H1 (cell line): ENCODE measurements around the gene SCYL2. TPM values are rescaled to one million over a fixed set of nuclear protein-coding genes. Genes with fewer than 3 reads are reported as not detected.
A peak's percentile ranks its signal among the peaks of the same experiment; 100 is the strongest.

Source experiments
- CTCF ChIA-PET: fragments of 300-600 bp; sonication (Branson Sonifier 250); formaldehyde crosslinking; loops from one replicate; lab custom pipeline; 2021; ENCODE audit not compliant: partially characterized antibody; lab: Charles Lee
- POLR2A ChIA-PET: fragments of 300-600 bp; sonication (Branson Sonifier 250); formaldehyde crosslinking; loops from one replicate; lab custom pipeline; 2021; ENCODE audit warnings: inconsistent platforms; ENCODE audit not compliant: partially characterized antibody; lab: Charles Lee
- DNase-seq, 2 experiments: peaks; one replicate each; pipeline versions ENCODE4 v3.0.0 to v3.0.0-alpha.2; 2010 to 2022; ENCODE audit warnings: low spot score in 2 of 2, low read depth in 1 of 2, mixed read lengths in 1 of 2
- FAIRE-seq: peaks from 2 replicates; lab custom pipeline; 2011; peaks lifted over from hg19 to GRCh38; lab: Jason Lieb, UNC
- H2AFZ ChIP-seq: 2 replicates; pipeline ENCODE4 v1.8.1; 2012; ENCODE audit warnings: low read length, inconsistent platforms
- H2AK5ac ChIP-seq: 2 replicates; pipeline ENCODE4 v1.6.1; 2013; ENCODE audit warnings: low read depth, low read length
- H2BK120ac ChIP-seq: replicated peaks from 2 replicates; pipeline ENCODE3; 2013; ENCODE audit warnings: low read depth, low read length, inconsistent platforms
- H2BK12ac ChIP-seq: 2 replicates; pipeline ENCODE4 v1.6.1; 2013; ENCODE audit warnings: low read depth, low read length
- H2BK15ac ChIP-seq: 2 replicates; pipeline ENCODE4 v1.6.1; 2013; ENCODE audit warnings: low read length
- H2BK20ac ChIP-seq: 2 replicates; pipeline ENCODE4 v1.6.1; 2013; ENCODE audit warnings: low read length
- H2BK5ac ChIP-seq: 2 replicates; pipeline ENCODE4 v1.6.1; 2013; ENCODE audit warnings: low read depth, low read length
- H3K14ac ChIP-seq: 2 replicates; pipeline ENCODE4 v1.6.1; 2013; ENCODE audit warnings: inconsistent platforms; ENCODE audit not compliant: insufficient read length
- H3K18ac ChIP-seq: 2 replicates; pipeline ENCODE4 v1.6.1; 2013; ENCODE audit warnings: low read length; ENCODE audit errors: extremely low read depth
- H3K23ac ChIP-seq: 2 replicates; pipeline ENCODE4 v1.6.1; 2013; ENCODE audit warnings: inconsistent platforms; ENCODE audit not compliant: insufficient read length
- H3K23me2 ChIP-seq: 2 replicates; pipeline ENCODE4 v1.6.1; 2013; ENCODE audit warnings: low read depth, low read length
- H3K27ac ChIP-seq: 2 replicates; pipeline ENCODE4 v1.6.1; 2011; ENCODE audit warnings: low read depth, low read length, inconsistent platforms
- H3K27me3 ChIP-seq, 4 experiments: replicated peaks in 1 of 4; 1 replicate in 1 of 4; 2 replicates in 3 of 4; pipeline versions ENCODE4 v1.6.1 to v1.8.1; 2011 to 2013; ENCODE audit warnings: low read length in 3 of 4, mild to moderate bottlenecking in 3 of 4, inconsistent platforms in 2 of 4, mixed read lengths in 2 of 4, moderate library complexity in 1 of 4; ENCODE audit not compliant: control insufficient read depth in 3 of 4, insufficient read depth in 3 of 4; ENCODE audit errors: extremely low read depth in 1 of 4
- H3K36me3 ChIP-seq, 4 experiments: 2 replicates each; pipeline versions ENCODE4 v1.6.1 to v1.8.1; 2011 to 2013; ENCODE audit warnings: mild to moderate bottlenecking in 4 of 4, low read length in 3 of 4, moderate library complexity in 2 of 4, control low read depth in 1 of 4, inconsistent platforms in 1 of 4; ENCODE audit not compliant: insufficient read depth in 4 of 4, control insufficient read depth in 2 of 4
- H3K4ac ChIP-seq: replicated peaks from 2 replicates; pipeline ENCODE3; 2013; ENCODE audit warnings: low read length, low read depth, mixed read lengths, inconsistent platforms; ENCODE audit not compliant: insufficient read length
- H3K4me1 ChIP-seq, 4 experiments: replicated peaks in 1 of 4; 1 replicate in 1 of 4; 2 replicates in 3 of 4; pipeline versions ENCODE4 v1.6.1 to v1.8.1; 2011 to 2013; ENCODE audit warnings: low read length in 3 of 4, inconsistent platforms in 2 of 4, mixed read lengths in 1 of 4; ENCODE audit not compliant: insufficient read depth in 4 of 4, control insufficient read depth in 3 of 4
- H3K4me2 ChIP-seq, 2 experiments: 2 replicates each; pipeline versions ENCODE4 v1.6.1 to v1.8.1; 2011 to 2013; ENCODE audit warnings: low read depth in 2 of 2, low read length in 2 of 2, control low read depth in 1 of 2, inconsistent platforms in 1 of 2, mild to moderate bottlenecking in 1 of 2; ENCODE audit not compliant: insufficient read depth in 1 of 2
- H3K4me3 ChIP-seq, 4 experiments: fragments of 200-600, 300-600 bp in 1 of 4; sonication (generic), shearing (Covaris generic), sonication (Bioruptor Twin) in 1 of 4; 2 replicates each; pipeline versions ENCODE4 v1.5.1 to v1.8.1; 2011 to 2016; ENCODE audit warnings: low read length in 4 of 4, low read depth in 3 of 4, control low read depth in 2 of 4, inconsistent platforms in 2 of 4, mild to moderate bottlenecking in 2 of 4, mixed read lengths in 1 of 4, moderate library complexity in 1 of 4; ENCODE audit not compliant: insufficient read depth in 2 of 4; ENCODE audit errors: extremely low read depth in 1 of 4
- H3K56ac ChIP-seq: replicated peaks from 2 replicates; pipeline ENCODE3; 2013; ENCODE audit warnings: low read depth, mild to moderate bottlenecking, mixed read lengths, low read length, inconsistent platforms; ENCODE audit not compliant: insufficient read length
- H3K79me1 ChIP-seq: 2 replicates; pipeline ENCODE4 v1.6.1; 2013; ENCODE audit warnings: low read depth, low read length, control low read depth
- H3K79me2 ChIP-seq, 2 experiments: 2 replicates each; pipeline versions ENCODE4 v1.6.1 to v1.8.1; 2012 to 2013; ENCODE audit warnings: low read length in 2 of 2, mild to moderate bottlenecking in 2 of 2, inconsistent platforms in 1 of 2; ENCODE audit not compliant: insufficient read depth in 2 of 2, control insufficient read depth in 1 of 2
- H3K9ac ChIP-seq, 4 experiments: replicated peaks in 1 of 4; 1 replicate in 1 of 4; 2 replicates in 3 of 4; pipeline versions ENCODE4 v1.6.1 to v1.8.1; 2011 to 2013; ENCODE audit warnings: low read depth in 3 of 4, low read length in 3 of 4, control low read depth in 2 of 4, mild to moderate bottlenecking in 2 of 4, moderate library complexity in 2 of 4, inconsistent platforms in 1 of 4; ENCODE audit errors: extremely low read depth in 1 of 4
- H3K9me3 ChIP-seq, 2 experiments: 2 replicates each; pipeline versions ENCODE4 v1.6.1 to v1.8.1; 2012 to 2013; ENCODE audit warnings: mild to moderate bottlenecking in 2 of 2, moderate library complexity in 2 of 2, control low read depth in 1 of 2, inconsistent platforms in 1 of 2, low read depth in 1 of 2, low read length in 1 of 2, mixed read lengths in 1 of 2; ENCODE audit not compliant: insufficient read depth in 2 of 2
- H4K20me1 ChIP-seq, 2 experiments: replicated peaks in 1 of 2; 2 replicates each; pipeline versions ENCODE3 to v1.8.1; 2011 to 2013; ENCODE audit warnings: inconsistent platforms in 2 of 2, low read length in 2 of 2, mild to moderate bottlenecking in 1 of 2; ENCODE audit not compliant: insufficient read depth in 2 of 2, control insufficient read depth in 1 of 2
- H4K5ac ChIP-seq: 2 replicates; pipeline ENCODE4 v1.6.1; 2013; ENCODE audit warnings: low read length, low read depth, mixed read lengths, inconsistent platforms; ENCODE audit not compliant: insufficient read length
- H4K8ac ChIP-seq: 2 replicates; pipeline ENCODE4 v1.8.0; 2013; ENCODE audit warnings: mild to moderate bottlenecking, moderate library complexity, low read length, inconsistent platforms; ENCODE audit not compliant: insufficient read depth; ENCODE audit errors: extremely low read depth
- H4K91ac ChIP-seq: replicated peaks from 2 replicates; pipeline ENCODE3; 2013; ENCODE audit warnings: low read length, mixed read lengths, inconsistent platforms; ENCODE audit not compliant: insufficient read length
- SP1 ChIP-seq: IDR thresholded peaks from 2 replicates; pipeline ENCODE4 v1.6.1; 2011; ENCODE audit warnings: low read depth, low read length
- YY1 ChIP-seq: IDR thresholded peaks from 2 replicates; pipeline ENCODE4 v1.6.1; 2011; ENCODE audit warnings: low read depth, mild to moderate bottlenecking, low read length
- WGBS, 2 experiments: shearing (Covaris generic) in 1 of 2; methylation state at CpG; one replicate each; pipeline versions ENCODE4 v1.1.6 to v1.1.7; 2013 to 2015; ENCODE audit warnings: low lambda C conversion rate in 2 of 2, mixed read lengths in 2 of 2, inconsistent platforms in 1 of 2, low coverage in 1 of 2, missing lambda C conversion rate in 1 of 2; ENCODE audit not compliant: insufficient replicate concordance in 2 of 2, insufficient coverage in 1 of 2, insufficient read length in 1 of 2; ENCODE audit errors: extremely low coverage in 1 of 2, missing lambda C conversion rate in 1 of 2; 5-methylcytosine and 5-hydroxymethylcytosine counted together
- polyA plus RNA-seq, 7 experiments: library from polyadenylated mRNA; depleted of rRNA in 3 of 7; stranded (reverse) in 5 of 7; unstranded in 2 of 7; fragments of >200 nt in 5 of 7; fragments of 200-250 nt in 2 of 7; gene quantifications; 1 replicate in 5 of 7; 2 replicates in 1 of 7; 4 replicates in 1 of 7; pipeline versions ENCODE4 v1.2.1 to v1.2.3, GENCODE V29; 2011 to 2013; ENCODE audit warnings: missing spikeins in 2 of 7, mixed read lengths in 2 of 7
- total RNA-seq: library from RNA; stranded (reverse); fragmentation: NEBNext Ultra II Directional; extraction: Animal tissue kit (Norgen Biotek cat#: 25700); gene quantifications from 2 replicates; pipeline ENCODE4 v1.2.1, GENCODE V29; 2021

Gene SCYL2
- total and polyA plus RNA-seq, 2 of the 8 experiments (the other 6 are each of a cell fraction or from before 2014, with no cell fraction given), result 8.9 to 48.7 TPM

- Histone ChIP-seq H3K9ac (peak overlapping the region; percentile 36 to 75 (median 52); a peak in 6 of 7 replicates), H3K4ac (no peak overlapping the region), H3K9me3 (no peaks in the 10 kb centered on the region), H3K79me2 (peaks cover 0 to 39% of the 10 kb centered on the region in 2 experiments; a peak in 3 of 4 replicates), H4K8ac (no peak overlapping the region), H3K4me3 (peak overlapping the region; percentile 77 to 94 (median 84)), H3K4me1 (peaks cover 0 to 9% (median 3%) of the 10 kb centered on the region in 4 experiments; a peak in 3 of 7 replicates), H3K27me3 (no peaks in the 10 kb centered on the region), H2BK15ac (no peak overlapping the region), H3K27ac (peak overlapping the region; percentile 74; the same call in 1 of the 2 replicates), H4K20me1 (peaks cover 0 to 5% of the 10 kb centered on the region in 2 experiments), H2BK120ac (no peak overlapping the region), H3K56ac (no peak overlapping the region), H2BK12ac (no peak overlapping the region; the same call in 1 of the 2 replicates), H4K91ac (no peak overlapping the region), H3K4me2 (peak overlapping the region; percentile 73 to 79), H3K36me3 (no peaks in the 10 kb centered on the region), H2BK5ac (peak overlapping the region; percentile 95), H4K5ac (peak overlapping the region; percentile 17), H3K18ac (peak overlapping the region; percentile 41), H3K14ac (no peak overlapping the region), H3K23me2 (0 out of 2 replicates have a peak, but pooled peaks cover 4% of the 10 kb centered on the region), H2BK20ac (no peak overlapping the region), H3K23ac (no peak overlapping the region), H2AK5ac (no peak overlapping the region), H2AFZ (peak overlapping the region; percentile 99), H3K79me1 (no peaks in the 10 kb centered on the region)
- ChIA-PET POLR2A (interaction anchor here (0.8 to 1.9 kb wide), 8 partner anchors 12 to 122 kb away, joined by 3 to 11 read pairs (median 3); no protein-coding TSS in a partner anchor), CTCF (interaction anchor here (0.8 to 1.6 kb wide), 3 partner anchors 13 to 288 kb away, joined by 3 to 6 read pairs (median 3); no protein-coding TSS in a partner anchor)
- FAIRE-seq, result no peak
- WGBS, 2 experiments, result 1% methylated on average over 6 of the region's 6 CpGs; no CpG with 5 or more reads in 1 of the 2 experiments
- no peak for DNase-seq
- TF ChIP-seq YY1 (no peak), SP1 (peak; percentile 24; the same call in 1 of the 2 replicates)
Observed at GRCh38 chr12:100266585-100266834, 467 bp upstream of the SCYL2 start.
